ENCODE data around the gene OR9I1. TPM values are rescaled to one million over a fixed set of nuclear protein-coding genes. Genes with fewer than 3 reads are reported as not detected.

OR9I1 gene
- total RNA-seq, 2 donors from 2014 or later = not detected

- Histone ChIP-seq H3K36me3 (no peaks in the 10 kb centered on the region), H3K9me3 (no peaks in the 10 kb centered on the region), H3K27me3 (replicated peaks; ENCODE audit: insufficient read depth) (no peaks in the 10 kb centered on the region), H3K27ac (no peak overlapping the region), H3K4me3 (no peak overlapping the region), H3K4me1 (ENCODE audit: control insufficient read depth in 1 of 2, low read depth in 2 of 2) (no peaks in the 10 kb centered on the region)
- no peak for DNase-seq (ENCODE audit: low spot score)
- ATAC-seq (ENCODE audit: insufficient number of reproducible peaks, low FRiP score, low read depth) = no peak
- TF ChIP-seq CTCF (IDR thresholded peaks at IDR 0.05) = no peak
Measured at GRCh38 chr11:58121096-58121495, 4.2 kb downstream of the OR9I1 start.

GRCh38 chr11:58097437-58097836, 27.9 kb downstream of the OR9I1 start:
- DNase-seq (ENCODE audit: low spot score) (no peak), ATAC-seq (ENCODE audit: insufficient number of reproducible peaks, low FRiP score, low read depth) (no peak)
- Histone ChIP-seq H3K27ac (no peak overlapping the region), H3K4me3 (no peak overlapping the region), H3K9me3 (peaks cover 2% of the 10 kb centered on the region), H3K36me3 (no peaks in the 10 kb centered on the region), H3K4me1 (ENCODE audit: control insufficient read depth in 1 of 2, low read depth in 2 of 2) (no peaks in the 10 kb centered on the region), H3K27me3 (replicated peaks; ENCODE audit: insufficient read depth) (no peaks in the 10 kb centered on the region)
- no peak for TF ChIP-seq CTCF (IDR thresholded peaks at IDR 0.05)

GRCh38 chr11:58086528-58086927, 38.8 kb downstream of the OR9I1 start:
- DNase-seq (ENCODE audit: low spot score) (no peak), ATAC-seq (ENCODE audit: insufficient number of reproducible peaks, low FRiP score, low read depth) (no peak)
- Histone ChIP-seq H3K4me1 (ENCODE audit: control insufficient read depth in 1 of 2, low read depth in 2 of 2) (no peaks in the 10 kb centered on the region), H3K27me3 (replicated peaks; ENCODE audit: insufficient read depth) (no peaks in the 10 kb centered on the region), H3K36me3 (no peaks in the 10 kb centered on the region), H3K4me3 (no peak overlapping the region), H3K27ac (no peak overlapping the region), H3K9me3 (no peaks in the 10 kb centered on the region)
- TF ChIP-seq CTCF (IDR thresholded peaks at IDR 0.05) = no peak

- Histone ChIP-seq H3K27me3 (replicated peaks; ENCODE audit: insufficient read depth) (no peaks in the 10 kb centered on the region), H3K4me1 (ENCODE audit: control insufficient read depth in 1 of 2, low read depth in 2 of 2) (no peaks in the 10 kb centered on the region), H3K4me3 (no peak overlapping the region), H3K36me3 (no peaks in the 10 kb centered on the region), H3K9me3 (no peaks in the 10 kb centered on the region), H3K27ac (no peak overlapping the region)
- no peak for TF ChIP-seq CTCF (IDR thresholded peaks at IDR 0.05)
- DNase-seq (ENCODE audit: low spot score) = no peak
- no peak for ATAC-seq (ENCODE audit: insufficient number of reproducible peaks, low FRiP score, low read depth)
Measured at GRCh38 chr11:58075781-58076180, 49.5 kb downstream of the OR9I1 start.

- Histone ChIP-seq H3K36me3 (no peaks in the 10 kb centered on the region), H3K4me1 (ENCODE audit: control insufficient read depth in 1 of 2, low read depth in 2 of 2) (no peaks in the 10 kb centered on the region), H3K4me3 (no peak overlapping the region), H3K27ac (no peak overlapping the region), H3K9me3 (no peaks in the 10 kb centered on the region), H3K27me3 (replicated peaks; ENCODE audit: insufficient read depth) (no peaks in the 10 kb centered on the region)
- no peak for ATAC-seq (ENCODE audit: insufficient number of reproducible peaks, low FRiP score, low read depth)
- DNase-seq (ENCODE audit: low spot score) = no peak
- no peak for TF ChIP-seq CTCF (IDR thresholded peaks at IDR 0.05)
Measured at GRCh38 chr11:58070585-58070984, 54.7 kb downstream of the OR9I1 start.

Measured in thoracic aorta (tissue), 2 donors.